ENCODE data around the gene SPOP. TPM values are rescaled to one million over a fixed set of nuclear protein-coding genes. Genes with fewer than 3 reads are reported as not detected.

Gene SPOP
- total and polyA plus RNA-seq, 2 experiments from 2014 or later: 13.9 to 18.6 TPM

- TF ChIP-seq, protein P1, sequence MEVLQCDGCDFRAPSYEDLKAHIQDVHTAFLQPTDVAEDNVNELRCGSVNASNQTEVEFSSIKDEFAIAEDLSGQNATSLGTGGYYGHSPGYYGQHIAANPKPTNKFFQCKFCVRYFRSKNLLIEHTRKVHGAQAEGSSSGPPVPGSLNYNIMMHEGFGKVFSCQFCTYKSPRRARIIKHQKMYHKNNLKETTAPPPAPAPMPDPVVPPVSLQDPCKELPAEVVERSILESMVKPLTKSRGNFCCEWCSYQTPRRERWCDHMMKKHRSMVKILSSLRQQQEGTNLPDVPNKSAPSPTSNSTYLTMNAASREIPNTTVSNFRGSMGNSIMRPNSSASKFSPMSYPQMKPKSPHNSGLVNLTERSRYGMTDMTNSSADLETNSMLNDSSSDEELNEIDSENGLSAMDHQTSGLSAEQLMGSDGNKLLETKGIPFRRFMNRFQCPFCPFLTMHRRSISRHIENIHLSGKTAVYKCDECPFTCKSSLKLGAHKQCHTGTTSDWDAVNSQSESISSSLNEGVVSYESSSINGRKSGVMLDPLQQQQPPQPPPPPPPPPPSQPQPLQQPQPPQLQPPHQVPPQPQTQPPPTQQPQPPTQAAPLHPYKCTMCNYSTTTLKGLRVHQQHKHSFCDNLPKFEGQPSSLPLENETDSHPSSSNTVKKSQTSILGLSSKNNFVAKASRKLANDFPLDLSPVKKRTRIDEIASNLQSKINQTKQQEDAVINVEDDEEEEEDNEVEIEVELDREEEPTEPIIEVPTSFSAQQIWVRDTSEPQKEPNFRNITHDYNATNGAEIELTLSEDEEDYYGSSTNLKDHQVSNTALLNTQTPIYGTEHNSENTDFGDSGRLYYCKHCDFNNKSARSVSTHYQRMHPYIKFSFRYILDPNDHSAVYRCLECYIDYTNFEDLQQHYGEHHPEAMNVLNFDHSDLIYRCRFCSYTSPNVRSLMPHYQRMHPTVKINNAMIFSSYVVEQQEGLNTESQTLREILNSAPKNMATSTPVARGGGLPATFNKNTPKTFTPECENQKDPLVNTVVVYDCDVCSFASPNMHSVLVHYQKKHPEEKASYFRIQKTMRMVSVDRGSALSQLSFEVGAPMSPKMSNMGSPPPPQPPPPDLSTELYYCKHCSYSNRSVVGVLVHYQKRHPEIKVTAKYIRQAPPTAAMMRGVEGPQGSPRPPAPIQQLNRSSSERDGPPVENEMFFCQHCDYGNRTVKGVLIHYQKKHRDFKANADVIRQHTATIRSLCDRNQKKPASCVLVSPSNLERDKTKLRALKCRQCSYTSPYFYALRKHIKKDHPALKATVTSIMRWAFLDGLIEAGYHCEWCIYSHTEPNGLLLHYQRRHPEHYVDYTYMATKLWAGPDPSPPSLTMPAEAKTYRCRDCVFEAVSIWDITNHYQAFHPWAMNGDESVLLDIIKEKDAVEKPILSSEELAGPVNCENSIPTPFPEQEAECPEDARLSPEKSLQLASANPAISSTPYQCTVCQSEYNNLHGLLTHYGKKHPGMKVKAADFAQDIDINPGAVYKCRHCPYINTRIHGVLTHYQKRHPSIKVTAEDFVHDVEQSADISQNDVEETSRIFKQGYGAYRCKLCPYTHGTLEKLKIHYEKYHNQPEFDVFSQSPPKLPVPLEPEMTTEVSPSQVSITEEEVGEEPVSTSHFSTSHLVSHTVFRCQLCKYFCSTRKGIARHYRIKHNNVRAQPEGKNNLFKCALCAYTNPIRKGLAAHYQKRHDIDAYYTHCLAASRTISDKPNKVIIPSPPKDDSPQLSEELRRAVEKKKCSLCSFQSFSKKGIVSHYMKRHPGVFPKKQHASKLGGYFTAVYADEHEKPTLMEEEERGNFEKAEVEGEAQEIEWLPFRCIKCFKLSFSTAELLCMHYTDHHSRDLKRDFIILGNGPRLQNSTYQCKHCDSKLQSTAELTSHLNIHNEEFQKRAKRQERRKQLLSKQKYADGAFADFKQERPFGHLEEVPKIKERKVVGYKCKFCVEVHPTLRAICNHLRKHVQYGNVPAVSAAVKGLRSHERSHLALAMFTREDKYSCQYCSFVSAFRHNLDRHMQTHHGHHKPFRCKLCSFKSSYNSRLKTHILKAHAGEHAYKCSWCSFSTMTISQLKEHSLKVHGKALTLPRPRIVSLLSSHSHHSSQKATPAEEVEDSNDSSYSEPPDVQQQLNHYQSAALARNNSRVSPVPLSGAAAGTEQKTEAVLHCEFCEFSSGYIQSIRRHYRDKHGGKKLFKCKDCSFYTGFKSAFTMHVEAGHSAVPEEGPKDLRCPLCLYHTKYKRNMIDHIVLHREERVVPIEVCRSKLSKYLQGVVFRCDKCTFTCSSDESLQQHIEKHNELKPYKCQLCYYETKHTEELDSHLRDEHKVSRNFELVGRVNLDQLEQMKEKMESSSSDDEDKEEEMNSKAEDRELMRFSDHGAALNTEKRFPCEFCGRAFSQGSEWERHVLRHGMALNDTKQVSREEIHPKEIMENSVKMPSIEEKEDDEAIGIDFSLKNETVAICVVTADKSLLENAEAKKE (CRISPR knock-in tag; IDR thresholded peaks at IDR 0.05): no peak
- TF ChIP-seq POLR2AphosphoS5 (IDR thresholded peaks at IDR 0.05; ENCODE audit: low read depth): no peak
These were observed 65.2 kb downstream of the SPOP start (continued) for GRCh38 chr17:49612726-49613125.

DNA sequence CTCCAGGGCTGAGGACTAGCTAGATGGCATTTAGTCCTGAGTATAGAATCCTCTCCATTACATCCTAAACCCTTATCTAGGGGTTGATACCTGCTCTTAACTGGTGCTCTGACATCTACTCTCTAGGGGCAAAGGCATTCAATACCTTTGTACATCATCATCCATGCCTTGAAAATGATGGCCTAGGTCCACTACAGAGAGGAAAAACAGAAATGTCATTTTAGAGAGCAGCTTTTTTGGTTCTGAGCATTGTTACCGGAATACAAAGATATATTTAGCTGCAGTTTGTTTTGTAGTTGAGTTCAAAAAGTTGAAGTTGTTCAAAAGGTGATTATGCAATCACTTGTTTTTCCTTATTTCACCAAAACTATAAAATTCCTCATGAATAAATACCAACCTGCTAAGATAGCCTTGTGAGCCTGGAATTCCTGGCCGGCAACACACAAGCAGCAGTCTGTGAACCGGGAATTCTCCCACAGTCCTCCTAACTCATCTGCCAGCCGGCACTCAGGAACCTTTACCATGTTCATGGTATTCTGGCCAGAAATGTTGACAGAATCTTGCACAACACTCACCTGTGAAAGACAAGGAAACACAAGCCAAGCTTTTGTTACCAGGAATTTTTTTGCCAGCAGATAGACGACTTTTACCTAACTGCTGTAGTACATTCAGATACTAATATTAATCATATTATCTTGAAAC lies 66.9 kb downstream of the SPOP start:
- no peak overlapping the region for H3K27ac ChIP-seq (ENCODE audit: low read depth)
- H4K20me1 ChIP-seq (replicated peaks; ENCODE audit: insufficient read depth): no peaks in the 10 kb centered on the region; the same call in 1 of the 2 replicates
- DNase-seq (ENCODE audit: low spot score): no peak
- no peaks in the 10 kb centered on the region for H3K9me3 Mint-ChIP-seq
- H3K27me3 Mint-ChIP-seq (ENCODE audit: insufficient read depth, low read depth, poor library complexity): peaks cover 4% of the 10 kb centered on the region
- no peaks in the 10 kb centered on the region for H3F3A ChIP-seq (replicated peaks; ENCODE audit: low read depth)
- H3K79me2 ChIP-seq (replicated peaks; ENCODE audit: insufficient read depth): no peaks in the 10 kb centered on the region
- no peak overlapping the region for H3K4me3 ChIP-seq
- no peak overlapping the region for H3K4me3 Mint-ChIP-seq
- ATAC-seq: no peak
- no peaks in the 10 kb centered on the region for H3K9me2 ChIP-seq (ENCODE audit: insufficient read depth)
- no peak overlapping the region for H3K27ac Mint-ChIP-seq
- no peak overlapping the region for H2AFZ ChIP-seq
- no peak overlapping the region for H3K4me2 ChIP-seq
- no peaks in the 10 kb centered on the region for H3K4me1 ChIP-seq (ENCODE audit: insufficient read depth)
- H3K27me3 ChIP-seq (ENCODE audit: insufficient read depth): no peaks in the 10 kb centered on the region
- H3K36me3 Mint-ChIP-seq (ENCODE audit: low read depth): peaks cover 30% of the 10 kb centered on the region
- H3K4me1 Mint-ChIP-seq: no peaks in the 10 kb centered on the region
- peaks cover 6% of the 10 kb centered on the region; the same call in 1 of the 2 replicates for H3K36me3 ChIP-seq (ENCODE audit: insufficient read depth)
- TF ChIP-seq STAT1 (IDR thresholded peaks at IDR 0.05; ENCODE audit: unreplicated experiment) (no peak), JUNB (IDR thresholded peaks at IDR 0.05; ENCODE audit: unreplicated experiment) (no peak), REST (IDR thresholded peaks at IDR 0.05; ENCODE audit: unreplicated experiment) (no peak), EZH2phosphoT487 (IDR thresholded peaks at IDR 0.05; ENCODE audit: unreplicated experiment) (no peak), ZNF114 (CRISPR knock-in tag; IDR thresholded peaks at IDR 0.05) (no peak), CREB1 (CRISPR knock-in tag; IDR thresholded peaks at IDR 0.05; ENCODE audit: low read depth) (no peak), POLR2AphosphoS5 (IDR thresholded peaks at IDR 0.05; ENCODE audit: low read depth) (no peak), NANOG (IDR thresholded peaks at IDR 0.05; ENCODE audit: borderline replicate concordance) (no peak), ZNF331 (CRISPR knock-in tag; IDR thresholded peaks at IDR 0.05; ENCODE audit: low read depth) (no peak)
- TF ChIP-seq, protein P2, sequence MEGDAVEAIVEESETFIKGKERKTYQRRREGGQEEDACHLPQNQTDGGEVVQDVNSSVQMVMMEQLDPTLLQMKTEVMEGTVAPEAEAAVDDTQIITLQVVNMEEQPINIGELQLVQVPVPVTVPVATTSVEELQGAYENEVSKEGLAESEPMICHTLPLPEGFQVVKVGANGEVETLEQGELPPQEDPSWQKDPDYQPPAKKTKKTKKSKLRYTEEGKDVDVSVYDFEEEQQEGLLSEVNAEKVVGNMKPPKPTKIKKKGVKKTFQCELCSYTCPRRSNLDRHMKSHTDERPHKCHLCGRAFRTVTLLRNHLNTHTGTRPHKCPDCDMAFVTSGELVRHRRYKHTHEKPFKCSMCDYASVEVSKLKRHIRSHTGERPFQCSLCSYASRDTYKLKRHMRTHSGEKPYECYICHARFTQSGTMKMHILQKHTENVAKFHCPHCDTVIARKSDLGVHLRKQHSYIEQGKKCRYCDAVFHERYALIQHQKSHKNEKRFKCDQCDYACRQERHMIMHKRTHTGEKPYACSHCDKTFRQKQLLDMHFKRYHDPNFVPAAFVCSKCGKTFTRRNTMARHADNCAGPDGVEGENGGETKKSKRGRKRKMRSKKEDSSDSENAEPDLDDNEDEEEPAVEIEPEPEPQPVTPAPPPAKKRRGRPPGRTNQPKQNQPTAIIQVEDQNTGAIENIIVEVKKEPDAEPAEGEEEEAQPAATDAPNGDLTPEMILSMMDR (conservative IDR thresholded peaks at IDR 0.05; ENCODE audit: low read depth in 2 of 2): no peak

Measured in GM23338 (cell line).